ENCODE results near the gene UQCRFS1.

Gene UQCRFS1

DNA sequence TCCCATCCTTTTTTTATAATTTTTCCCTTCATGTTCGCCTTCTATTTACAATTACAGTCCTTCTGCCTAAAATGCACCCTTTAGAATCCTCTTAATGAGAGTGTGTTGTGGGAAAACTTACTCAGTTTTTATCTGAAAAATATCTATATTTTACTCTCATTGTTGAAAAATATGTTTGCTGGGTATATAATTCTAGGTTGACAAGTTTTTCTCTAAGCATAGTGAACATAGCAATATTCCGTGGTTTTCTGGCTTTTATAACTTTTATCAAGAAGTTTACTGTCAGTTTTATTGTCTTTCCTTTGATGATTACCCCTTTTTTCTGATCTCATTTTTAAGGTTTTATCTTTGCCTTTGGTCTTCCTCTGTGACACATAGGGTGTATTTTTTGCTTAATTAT, 57.3 kb downstream of the UQCRFS1 start:
- no peak for DNase-seq (ENCODE audit: low spot score)
